ENCODE results near the gene FAM170B. TPM values are rescaled to one million over a fixed set of nuclear protein-coding genes. Genes with fewer than 3 reads are reported as not detected.

The FAM170B gene
- total RNA-seq, 5 donors from 2014 or later (not counting 1 experiment from before 2014, with no cell fraction given) = 0.16 TPM; not detected in 4

DNA sequence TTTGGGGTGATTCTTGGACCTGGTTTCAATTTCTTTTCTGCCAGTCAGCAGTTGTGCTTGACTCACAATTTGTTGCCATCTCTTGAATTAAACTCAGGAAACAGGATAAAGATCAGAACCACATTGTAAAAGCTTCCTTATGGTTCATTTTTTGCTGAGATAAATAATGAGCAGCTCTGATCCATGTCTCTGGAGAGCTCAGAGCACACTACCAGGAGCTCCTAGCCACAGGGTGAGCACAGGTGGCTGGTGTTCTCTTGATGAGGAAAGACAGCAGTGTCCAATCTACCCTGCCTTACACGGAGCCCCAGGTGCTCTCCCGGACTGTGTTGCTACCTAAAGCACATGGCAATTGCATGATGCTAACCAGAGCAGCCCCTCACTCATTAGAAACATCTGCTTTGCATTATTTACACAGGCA, 17.2 kb upstream of the FAM170B start:
- Histone ChIP-seq H3K27me3 (replicated peaks in 1 of 2; ENCODE audit: control insufficient read depth in 2 of 2, extremely low read depth in 1 of 2, insufficient read depth in 2 of 2, low read length in 1 of 2) (peaks cover 0 to 3% of the 10 kb centered on the region in 2 experiments), H3K27ac (ENCODE audit: low read length) (no peak overlapping the region), H3K4me3 (ENCODE audit: control insufficient read depth in 1 of 2, extremely low read depth in 1 of 2, low read length in 1 of 2) (no peak overlapping the region), H3K4me1 (ENCODE audit: control insufficient read depth in 1 of 2, extremely low read depth in 1 of 2, insufficient read depth in 2 of 2, low read length in 2 of 2) (no peaks in the 10 kb centered on the region), H3K9me3 (no peaks in the 10 kb centered on the region), H3K36me3 (ENCODE audit: control insufficient read depth in 2 of 2, extremely low read depth in 1 of 2, insufficient read depth in 1 of 2, low read length in 1 of 2) (no peaks in the 10 kb centered on the region)
- ChIA-PET CTCF (no interaction called here), POLR2A (no interaction called here)
- WGBS (ENCODE audit: insufficient coverage) = no CpG with 5 or more reads among the region's 2 CpGs
- Mint-ChIP-seq H3K9me3 (peaks cover 0 to 15% (median 6%) of the 10 kb centered on the region in 3 donors), H3K27me3 (peaks cover 5 to 15% of the 10 kb centered on the region in 2 donors), H3K36me3 (no peaks in the 10 kb centered on the region), H3K27ac (no peak overlapping the region), H3K4me1 (no peaks in the 10 kb centered on the region), H3K4me3 (no peak overlapping the region)
- DNase-seq (no peak), ATAC-seq (replicated peaks in 1 of 4) (no peak)

DNA sequence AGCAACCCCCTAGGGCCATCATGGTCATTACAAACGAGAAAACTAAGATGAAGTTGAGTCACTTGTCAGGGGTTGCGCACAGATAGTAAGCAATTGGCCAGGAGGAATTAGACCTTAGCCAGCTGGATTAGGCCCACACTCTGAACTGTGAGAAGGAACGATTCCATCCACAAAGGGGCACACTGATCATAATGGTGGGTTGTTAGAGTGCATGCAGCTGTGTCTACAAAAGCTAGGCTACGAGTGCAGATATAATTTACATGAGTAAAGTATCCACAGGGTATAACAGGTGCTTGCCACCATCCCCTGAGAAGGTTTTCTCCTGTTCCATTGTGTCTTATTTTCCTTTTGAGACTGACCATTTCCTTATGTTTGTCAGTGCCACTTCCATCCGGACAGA, 16.6 kb upstream of the FAM170B start:
- Mint-ChIP-seq H3K4me1 (no peaks in the 10 kb centered on the region), H3K27ac (no peak overlapping the region), H3K9me3 (peaks cover 0 to 15% (median 6%) of the 10 kb centered on the region in 3 donors), H3K27me3 (peaks cover 7 to 13% of the 10 kb centered on the region in 2 donors), H3K36me3 (no peaks in the 10 kb centered on the region), H3K4me3 (no peak overlapping the region)
- no peak for ATAC-seq (replicated peaks in 1 of 4)
- no peak for DNase-seq
- ChIA-PET POLR2A (no interaction called here), CTCF (no interaction called here)
- H3K9me3 ChIP-seq = no peaks in the 10 kb centered on the region
- H3K4me3 ChIP-seq (ENCODE audit: control insufficient read depth in 1 of 2, extremely low read depth in 1 of 2, low read length in 1 of 2) = no peak overlapping the region
- H3K27ac ChIP-seq (ENCODE audit: low read length) = no peak overlapping the region
- WGBS (ENCODE audit: insufficient coverage) = 71% methylated on average over 3 of the region's 5 CpGs
- H3K36me3 ChIP-seq (ENCODE audit: control insufficient read depth in 2 of 2, extremely low read depth in 1 of 2, insufficient read depth in 1 of 2, low read length in 1 of 2) = no peaks in the 10 kb centered on the region
- H3K27me3 ChIP-seq (replicated peaks in 1 of 2; ENCODE audit: control insufficient read depth in 2 of 2, extremely low read depth in 1 of 2, insufficient read depth in 2 of 2, low read length in 1 of 2) = peaks cover 0 to 3% of the 10 kb centered on the region in 2 experiments
- H3K4me1 ChIP-seq (ENCODE audit: control insufficient read depth in 1 of 2, extremely low read depth in 1 of 2, insufficient read depth in 2 of 2, low read length in 2 of 2) = no peaks in the 10 kb centered on the region

DNA sequence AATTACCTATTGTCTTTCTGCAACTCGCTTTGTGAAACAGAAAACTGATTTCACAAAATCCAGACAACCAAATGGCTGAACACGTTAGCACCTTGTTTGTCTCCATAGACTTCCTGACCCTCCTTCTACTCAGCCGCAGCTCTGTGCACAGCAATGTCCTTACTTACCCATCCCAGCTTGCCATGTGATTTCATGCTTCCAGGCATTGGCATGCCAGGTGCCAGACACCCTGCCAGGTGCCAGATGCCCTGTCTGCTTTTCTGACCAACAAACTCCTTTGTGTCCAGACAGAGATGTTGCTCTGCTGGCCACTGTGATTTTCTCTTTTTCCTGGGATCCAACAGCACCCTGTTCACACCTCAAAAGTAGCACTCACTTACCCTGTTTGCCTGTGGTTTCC, 16.1 kb upstream of the FAM170B start:
- peaks cover 7 to 10% of the 10 kb centered on the region in 2 donors for H3K27me3 Mint-ChIP-seq
- no peaks in the 10 kb centered on the region for H3K36me3 Mint-ChIP-seq
- WGBS (ENCODE audit: insufficient coverage) = 83% methylated on average over 3 of the region's 3 CpGs
- no peak overlapping the region for H3K4me3 ChIP-seq (ENCODE audit: control insufficient read depth in 1 of 2, extremely low read depth in 1 of 2, low read length in 1 of 2)
- H3K27ac Mint-ChIP-seq = no peak overlapping the region
- H3K4me3 Mint-ChIP-seq = no peak overlapping the region
- H3K4me1 Mint-ChIP-seq = no peaks in the 10 kb centered on the region
- POLR2A ChIA-PET = no interaction called here
- H3K9me3 Mint-ChIP-seq = peaks cover 0 to 15% (median 6%) of the 10 kb centered on the region in 3 donors
- no peak overlapping the region for H3K27ac ChIP-seq (ENCODE audit: low read length)
- peaks cover 0 to 6% of the 10 kb centered on the region in 2 experiments for H3K27me3 ChIP-seq (replicated peaks in 1 of 2; ENCODE audit: control insufficient read depth in 2 of 2, extremely low read depth in 1 of 2, insufficient read depth in 2 of 2, low read length in 1 of 2)
- DNase-seq = no peak
- no peak for ATAC-seq (replicated peaks in 1 of 4)
- H3K4me1 ChIP-seq (ENCODE audit: control insufficient read depth in 1 of 2, extremely low read depth in 1 of 2, insufficient read depth in 2 of 2, low read length in 2 of 2) = no peaks in the 10 kb centered on the region
- no peaks in the 10 kb centered on the region for H3K9me3 ChIP-seq
- H3K36me3 ChIP-seq (ENCODE audit: control insufficient read depth in 2 of 2, extremely low read depth in 1 of 2, insufficient read depth in 1 of 2, low read length in 1 of 2) = no peaks in the 10 kb centered on the region
- CTCF ChIA-PET = no interaction called here

DNA sequence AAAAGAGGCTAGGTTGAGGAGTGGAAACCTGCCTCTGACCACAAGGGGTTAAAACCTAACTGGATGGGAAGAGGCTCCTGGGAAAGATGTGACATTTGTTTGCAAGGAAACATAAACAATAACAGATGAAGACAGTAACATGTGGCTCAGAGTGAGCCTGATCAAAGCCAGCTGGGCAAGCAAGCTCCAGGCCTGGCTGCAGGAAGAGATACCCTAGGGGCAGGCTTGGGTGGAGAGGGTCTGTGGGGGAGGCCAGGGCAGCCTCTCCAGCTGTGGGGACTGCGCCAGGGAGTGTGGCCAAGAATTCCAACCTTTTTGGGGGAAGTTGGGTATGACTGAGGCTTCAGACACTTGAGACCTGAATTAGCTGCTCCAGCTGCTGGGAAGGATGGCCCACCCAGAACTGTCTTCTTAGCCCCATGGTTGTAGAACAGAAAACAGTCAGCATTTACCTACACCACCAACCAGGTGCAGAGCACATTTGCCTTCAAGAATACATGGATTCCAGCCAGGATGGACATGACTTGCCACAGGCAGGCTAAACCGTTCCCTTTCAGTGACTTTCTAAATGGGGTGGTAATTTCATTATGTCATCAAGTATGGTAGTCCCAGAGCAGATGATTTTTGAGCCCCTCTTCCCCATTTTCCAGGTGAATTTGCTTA, 10.4 kb upstream of the FAM170B start:
- Histone ChIP-seq H3K27ac (ENCODE audit: low read length) (no peak overlapping the region), H3K4me3 (ENCODE audit: control insufficient read depth in 1 of 2, extremely low read depth in 1 of 2, low read length in 1 of 2) (no peak overlapping the region), H3K9me3 (no peaks in the 10 kb centered on the region), H3K36me3 (ENCODE audit: control insufficient read depth in 2 of 2, extremely low read depth in 1 of 2, insufficient read depth in 1 of 2, low read length in 1 of 2) (no peaks in the 10 kb centered on the region), H3K27me3 (replicated peaks in 1 of 2; ENCODE audit: control insufficient read depth in 2 of 2, extremely low read depth in 1 of 2, insufficient read depth in 2 of 2, low read length in 1 of 2) (peaks cover 0 to 11% of the 10 kb centered on the region in 2 experiments), H3K4me1 (ENCODE audit: control insufficient read depth in 1 of 2, extremely low read depth in 1 of 2, insufficient read depth in 2 of 2, low read length in 2 of 2) (no peaks in the 10 kb centered on the region)
- H3K9me3 Mint-ChIP-seq = peaks cover 0 to 15% (median 6%) of the 10 kb centered on the region in 3 donors
- H3K27ac Mint-ChIP-seq = no peak overlapping the region
- H3K4me3 Mint-ChIP-seq = no peak overlapping the region
- POLR2A ChIA-PET = no interaction called here
- CTCF ChIA-PET = no interaction called here
- DNase-seq (no peak), ATAC-seq (replicated peaks in 1 of 4) (no peak)
- 60% methylated on average over 1 of the region's 2 CpGs for WGBS (ENCODE audit: insufficient coverage)
- H3K27me3 Mint-ChIP-seq = peaks cover 0 to 3% of the 10 kb centered on the region in 2 donors
- no peaks in the 10 kb centered on the region for H3K4me1 Mint-ChIP-seq
- H3K36me3 Mint-ChIP-seq = no peaks in the 10 kb centered on the region

DNA sequence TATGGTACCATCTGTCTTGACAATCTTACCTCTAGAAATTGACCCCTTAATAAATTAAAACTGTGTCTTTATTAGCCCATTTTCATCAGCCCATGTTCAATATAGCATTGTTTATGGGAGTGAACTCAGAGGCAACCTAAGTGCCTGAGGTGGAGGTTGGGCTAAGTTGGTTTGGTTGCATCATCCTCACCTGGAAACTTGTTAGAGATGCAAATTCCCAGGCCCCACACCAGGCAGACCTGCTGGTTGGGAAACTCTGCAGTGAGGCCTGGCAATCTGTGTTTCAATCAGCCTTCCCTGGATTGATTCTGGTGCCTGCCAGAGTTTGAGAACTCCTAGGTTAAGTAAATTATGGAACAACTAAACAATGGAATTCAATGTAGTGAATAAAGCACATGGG, 9.4 kb upstream of the FAM170B start:
- Histone ChIP-seq H3K9me3 (no peaks in the 10 kb centered on the region), H3K4me1 (ENCODE audit: control insufficient read depth in 1 of 2, extremely low read depth in 1 of 2, insufficient read depth in 2 of 2, low read length in 2 of 2) (no peaks in the 10 kb centered on the region), H3K27ac (ENCODE audit: low read length) (no peak overlapping the region), H3K27me3 (replicated peaks in 1 of 2; ENCODE audit: control insufficient read depth in 2 of 2, extremely low read depth in 1 of 2, insufficient read depth in 2 of 2, low read length in 1 of 2) (peaks cover 0 to 14% of the 10 kb centered on the region in 2 experiments), H3K4me3 (ENCODE audit: control insufficient read depth in 1 of 2, extremely low read depth in 1 of 2, low read length in 1 of 2) (no peak overlapping the region), H3K36me3 (ENCODE audit: control insufficient read depth in 2 of 2, extremely low read depth in 1 of 2, insufficient read depth in 1 of 2, low read length in 1 of 2) (no peaks in the 10 kb centered on the region)
- Mint-ChIP-seq H3K4me1 (no peaks in the 10 kb centered on the region), H3K9me3 (peaks cover 0 to 12% (median 4%) of the 10 kb centered on the region in 3 donors), H3K4me3 (no peak overlapping the region), H3K27me3 (peaks cover 0 to 3% of the 10 kb centered on the region in 2 donors), H3K36me3 (no peaks in the 10 kb centered on the region), H3K27ac (no peak overlapping the region)
- ChIA-PET CTCF (no interaction called here), POLR2A (no interaction called here)
- DNase-seq = no peak
- no peak for ATAC-seq (replicated peaks in 1 of 4)

DNA sequence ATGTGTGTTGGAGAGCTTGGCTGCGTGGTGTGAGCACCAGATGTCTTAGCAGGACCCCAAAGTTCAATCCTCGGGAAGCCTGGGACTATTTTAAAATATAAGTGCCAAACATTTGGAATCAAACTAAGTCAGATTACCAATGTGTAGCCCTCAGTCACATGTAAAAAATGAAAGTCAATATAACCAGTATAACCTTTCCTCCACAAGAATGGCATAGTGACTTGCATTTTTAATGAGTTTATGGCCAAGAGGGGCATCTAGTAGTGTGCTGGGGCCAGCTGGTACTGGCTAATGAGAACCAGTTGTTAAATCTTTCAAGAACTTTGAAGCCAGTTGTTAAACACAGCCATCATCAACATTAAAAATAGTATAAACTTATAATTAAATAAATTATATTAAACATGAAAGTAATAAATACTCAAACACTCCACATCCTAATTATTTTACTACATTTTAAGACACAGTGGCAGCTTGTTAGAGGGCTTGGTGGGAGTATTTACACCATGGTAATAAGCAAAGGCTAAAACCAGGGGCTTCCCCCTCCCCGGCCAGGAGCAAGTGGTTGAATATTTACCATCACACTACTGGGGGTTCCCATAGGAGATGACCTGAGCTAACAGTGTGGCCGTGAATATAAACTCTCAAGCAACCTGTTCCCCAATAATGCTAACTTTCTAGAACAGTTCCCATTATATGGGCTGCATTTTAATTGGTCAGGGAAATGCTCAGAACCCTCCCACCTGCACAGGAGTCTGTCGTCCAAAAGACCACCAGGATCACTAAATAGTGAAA, 7.9 kb upstream of the FAM170B start:
- POLR2A ChIA-PET = no interaction called here
- Histone ChIP-seq H3K36me3 (ENCODE audit: control insufficient read depth in 2 of 2, extremely low read depth in 1 of 2, insufficient read depth in 1 of 2, low read length in 1 of 2) (no peaks in the 10 kb centered on the region), H3K4me3 (ENCODE audit: control insufficient read depth in 1 of 2, extremely low read depth in 1 of 2, low read length in 1 of 2) (no peak overlapping the region), H3K9me3 (no peaks in the 10 kb centered on the region), H3K27me3 (replicated peaks in 1 of 2; ENCODE audit: control insufficient read depth in 2 of 2, extremely low read depth in 1 of 2, insufficient read depth in 2 of 2, low read length in 1 of 2) (peaks cover 0 to 14% of the 10 kb centered on the region in 2 experiments), H3K4me1 (ENCODE audit: control insufficient read depth in 1 of 2, extremely low read depth in 1 of 2, insufficient read depth in 2 of 2, low read length in 2 of 2) (no peaks in the 10 kb centered on the region), H3K27ac (ENCODE audit: low read length) (no peak overlapping the region)
- WGBS (ENCODE audit: insufficient coverage) = no CpG with 5 or more reads among the region's 5 CpGs
- ATAC-seq (replicated peaks in 1 of 4) (no peak), DNase-seq (no peak)
- H3K9me3 Mint-ChIP-seq = no peaks in the 10 kb centered on the region
- H3K27me3 Mint-ChIP-seq = peaks cover 2 to 3% of the 10 kb centered on the region in 2 donors
- H3K36me3 Mint-ChIP-seq = no peaks in the 10 kb centered on the region
- H3K4me3 Mint-ChIP-seq = no peak overlapping the region
- CTCF ChIA-PET = interaction anchor here in 1 of 2 donors (0.6 kb wide), 1 partner anchor 398 kb away, joined by 3 read pairs; no protein-coding TSS in a partner anchor
- H3K27ac Mint-ChIP-seq = no peak overlapping the region
- no peaks in the 10 kb centered on the region for H3K4me1 Mint-ChIP-seq

Measured in T-cell (primary cell).